Measurements from ENCODE around the gene ELOB.
"Not testable (repeated sequence)": the region's sequence is repeated elsewhere in the genome, so short reads cannot be mapped to it uniquely, and the experiment has no call there.

Gene ELOB

GRCh38 chr16:2743007-2743810 lies 33.9 kb downstream of the ELOB start:
- no peak for DNase-seq

- no peak for DNase-seq
Measured at GRCh38 chr16:2742323-2743006, 34.6 kb downstream of the ELOB start.

GRCh38 chr16:2741168-2741567 lies 35.9 kb downstream of the ELOB start:
- DNase-seq: no peak

DNA sequence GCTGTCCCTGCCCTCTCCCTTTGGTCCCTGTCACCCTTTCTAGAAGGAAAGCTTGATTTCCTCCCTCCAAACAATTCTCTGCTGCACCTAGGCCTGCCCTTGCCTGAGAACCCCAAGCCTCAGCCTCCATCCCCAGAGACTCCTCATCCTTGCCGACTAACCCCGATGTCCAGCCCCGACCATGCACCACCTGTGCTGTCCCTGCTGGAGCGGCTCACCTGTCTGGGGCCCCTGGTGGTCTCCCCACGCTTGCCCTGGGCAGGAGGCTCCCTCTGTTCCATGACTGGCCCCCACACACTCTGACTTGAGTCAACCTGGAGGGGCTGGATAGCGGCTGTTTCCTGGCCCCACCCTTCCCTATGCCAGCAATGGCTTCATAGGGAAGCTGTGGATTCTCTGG lies 36.6 kb downstream of the ELOB start:
- DNase-seq: no peak

- DNase-seq: no peak
Measured at GRCh38 chr16:2739625-2740430, 37.3 kb downstream of the ELOB start.

DNA sequence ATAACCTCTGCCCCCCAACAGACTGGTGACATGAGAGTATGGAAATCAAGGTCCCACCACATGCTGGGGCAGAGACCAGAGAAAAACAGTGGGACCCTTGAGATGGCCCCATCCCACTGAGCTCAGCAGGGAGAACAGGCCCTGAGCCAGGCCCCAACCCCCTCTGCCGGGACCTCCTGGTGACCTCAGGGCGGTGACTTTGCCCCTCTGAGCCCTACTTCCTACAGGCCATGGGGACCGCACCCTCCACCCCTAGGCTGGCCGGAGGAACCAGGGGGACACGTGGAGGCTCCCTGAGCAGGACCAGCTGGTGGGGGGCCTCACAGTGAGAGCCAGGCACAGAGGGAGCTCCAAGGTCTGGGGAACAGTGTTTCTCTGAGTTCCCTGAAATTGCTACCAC lies 38.5 kb downstream of the ELOB start:
- DNase-seq: no peak

GRCh38 chr16:2737895-2738418 lies 39.1 kb downstream of the ELOB start:
- no peak for DNase-seq

GRCh38 chr16:2737238-2737605 lies 39.9 kb downstream of the ELOB start:
- DNase-seq: no peak

DNA sequence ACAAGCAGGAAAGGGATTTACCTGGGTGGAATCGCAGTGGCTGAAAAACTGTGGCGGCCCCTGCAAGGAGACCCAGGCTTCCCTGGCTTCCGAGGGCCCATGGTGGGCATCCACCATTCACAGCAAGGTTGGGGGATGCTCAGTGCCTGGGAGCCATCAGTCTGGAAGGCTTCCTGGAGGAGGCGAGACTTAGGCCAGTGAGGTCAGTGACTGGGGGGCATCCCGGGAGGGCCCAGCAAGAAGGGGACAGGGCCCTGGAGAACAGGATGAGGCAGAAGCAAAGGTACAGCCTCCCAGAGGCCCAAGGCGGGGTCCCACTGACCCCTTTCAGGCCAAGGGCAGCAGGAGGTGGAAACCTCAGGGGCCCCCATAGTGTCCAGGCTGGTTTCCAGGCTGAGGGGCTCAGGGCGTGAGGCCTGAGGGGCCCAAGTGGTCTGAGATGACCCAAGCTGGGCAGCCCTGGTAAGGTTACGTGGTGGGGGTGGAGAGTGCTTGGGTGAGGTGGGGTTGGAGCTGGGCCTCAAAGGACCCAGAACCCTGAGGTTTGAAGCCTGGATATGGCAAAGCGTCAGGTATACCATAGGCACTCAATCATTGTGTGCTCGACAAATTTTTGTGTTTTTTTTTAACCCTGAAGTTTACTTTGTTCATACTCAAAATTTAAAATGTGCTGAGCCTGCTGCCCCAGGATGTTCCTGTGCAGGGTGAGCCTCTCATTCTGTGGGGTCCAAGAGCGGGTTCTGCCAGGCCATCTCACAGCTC lies 40.4 kb downstream of the ELOB start:
- no peak for DNase-seq

GRCh38 chr16:2734844-2735515 lies 42.1 kb downstream of the ELOB start:
- DNase-seq: no peak

DNA sequence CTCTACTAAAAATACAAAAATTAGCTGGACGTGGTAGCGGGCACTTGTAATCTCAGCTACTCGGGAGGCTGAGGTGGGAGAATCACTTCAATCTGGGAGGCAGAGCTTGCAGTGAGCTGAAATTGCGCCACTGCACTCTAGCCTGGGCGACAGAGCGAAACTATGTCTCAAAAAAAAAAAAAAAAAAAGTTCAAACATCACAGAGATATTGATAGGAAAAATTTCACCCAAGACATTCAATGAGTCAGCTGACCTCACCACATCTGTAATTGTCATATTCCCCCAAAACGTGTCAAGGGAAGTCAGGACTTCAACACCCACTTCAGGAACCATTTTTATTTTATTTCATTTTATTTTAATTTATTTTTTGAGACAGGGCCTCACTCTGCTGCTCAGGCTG lies 49.0 kb downstream of the ELOB start:
- DNase-seq: no peak

DNA sequence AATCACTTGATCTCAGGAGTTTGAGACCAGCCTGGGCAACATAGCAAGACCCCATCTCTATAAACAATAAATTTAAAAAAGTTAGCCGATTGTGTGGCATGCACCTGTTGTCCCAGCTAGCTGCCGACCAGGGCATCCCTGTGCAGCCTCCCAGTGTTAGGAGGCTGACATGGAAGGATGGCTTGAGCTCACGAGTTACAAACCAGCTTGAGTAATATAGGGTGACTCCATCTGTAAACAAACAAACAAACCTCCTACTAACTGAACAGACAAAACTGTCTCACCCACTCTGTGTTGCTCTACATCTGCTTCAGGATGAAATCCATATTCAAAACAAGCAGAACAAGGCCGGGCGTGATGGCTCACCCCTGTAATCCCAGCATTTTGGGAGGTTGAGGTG lies 50.2 kb downstream of the ELOB start:
- DNase-seq: no peak

- DNase-seq: no peak
Measured at GRCh38 chr16:2724816-2725348, 52.2 kb downstream of the ELOB start.

- DNase-seq: no peak
Measured at GRCh38 chr16:2724088-2724676, 52.9 kb downstream of the ELOB start.

GRCh38 chr16:2721634-2722173 lies 55.4 kb downstream of the ELOB start:
- not testable (repeated sequence) for DNase-seq
